PFSK-1 (cell line): ENCODE measurements around the gene EIF2AK3.

Experiments
- POLR2AphosphoS5 ChIP-seq: IDR thresholded peaks from 2 replicates; pipeline ENCODE4 v1.6.1; 2012; ENCODE audit warnings: low read depth, mild to moderate bottlenecking, control low read depth, low read length, moderate library complexity
- SIN3A ChIP-seq: IDR thresholded peaks from 2 replicates; pipeline ENCODE4 v1.6.1; 2012; ENCODE audit warnings: mild to moderate bottlenecking, low read length, moderate library complexity, borderline replicate concordance; ENCODE audit not compliant: insufficient read depth
- TAF1 ChIP-seq: IDR thresholded peaks from 2 replicates; pipeline ENCODE4 v1.6.1; 2012; ENCODE audit warnings: low read length, control low read depth, borderline replicate concordance; ENCODE audit not compliant: insufficient read depth
- TF ChIP-seq, protein P1 (sequence below), 2 experiments: IDR thresholded peaks; 2 replicates each; pipeline versions ENCODE4 v1.6.1 to v1.8.0; 2011 to 2012; ENCODE audit warnings: low read depth in 2 of 2, low read length in 2 of 2, control low read depth in 1 of 2, inconsistent platforms in 1 of 2, mild to moderate bottlenecking in 1 of 2, moderate library complexity in 1 of 2; ENCODE audit not compliant: insufficient read depth in 1 of 2

DNA sequence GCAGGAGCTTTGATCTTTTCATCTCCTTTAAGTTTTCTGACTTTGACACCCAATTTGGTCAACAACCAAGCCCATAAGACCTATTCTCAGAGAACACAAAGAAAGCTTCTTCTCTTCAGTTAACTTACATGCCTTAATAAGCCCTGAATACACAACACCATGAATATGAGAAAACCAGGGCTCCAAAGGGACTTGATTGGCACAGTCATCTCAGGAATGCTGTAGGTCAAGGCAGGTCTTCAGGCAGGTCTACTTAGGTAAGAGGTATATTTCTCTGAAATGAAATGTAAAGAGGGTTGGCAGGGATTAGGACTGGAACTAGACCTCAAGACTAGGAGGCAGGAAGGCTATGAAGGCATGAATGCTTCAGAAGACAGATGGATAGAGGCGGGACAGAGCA is 24.4 kb upstream of the EIF2AK3 start:
- TF ChIP-seq POLR2AphosphoS5: no peak
- no peak for TF ChIP-seq SIN3A
- TF ChIP-seq TAF1: no peak
- TF ChIP-seq, protein P1, sequence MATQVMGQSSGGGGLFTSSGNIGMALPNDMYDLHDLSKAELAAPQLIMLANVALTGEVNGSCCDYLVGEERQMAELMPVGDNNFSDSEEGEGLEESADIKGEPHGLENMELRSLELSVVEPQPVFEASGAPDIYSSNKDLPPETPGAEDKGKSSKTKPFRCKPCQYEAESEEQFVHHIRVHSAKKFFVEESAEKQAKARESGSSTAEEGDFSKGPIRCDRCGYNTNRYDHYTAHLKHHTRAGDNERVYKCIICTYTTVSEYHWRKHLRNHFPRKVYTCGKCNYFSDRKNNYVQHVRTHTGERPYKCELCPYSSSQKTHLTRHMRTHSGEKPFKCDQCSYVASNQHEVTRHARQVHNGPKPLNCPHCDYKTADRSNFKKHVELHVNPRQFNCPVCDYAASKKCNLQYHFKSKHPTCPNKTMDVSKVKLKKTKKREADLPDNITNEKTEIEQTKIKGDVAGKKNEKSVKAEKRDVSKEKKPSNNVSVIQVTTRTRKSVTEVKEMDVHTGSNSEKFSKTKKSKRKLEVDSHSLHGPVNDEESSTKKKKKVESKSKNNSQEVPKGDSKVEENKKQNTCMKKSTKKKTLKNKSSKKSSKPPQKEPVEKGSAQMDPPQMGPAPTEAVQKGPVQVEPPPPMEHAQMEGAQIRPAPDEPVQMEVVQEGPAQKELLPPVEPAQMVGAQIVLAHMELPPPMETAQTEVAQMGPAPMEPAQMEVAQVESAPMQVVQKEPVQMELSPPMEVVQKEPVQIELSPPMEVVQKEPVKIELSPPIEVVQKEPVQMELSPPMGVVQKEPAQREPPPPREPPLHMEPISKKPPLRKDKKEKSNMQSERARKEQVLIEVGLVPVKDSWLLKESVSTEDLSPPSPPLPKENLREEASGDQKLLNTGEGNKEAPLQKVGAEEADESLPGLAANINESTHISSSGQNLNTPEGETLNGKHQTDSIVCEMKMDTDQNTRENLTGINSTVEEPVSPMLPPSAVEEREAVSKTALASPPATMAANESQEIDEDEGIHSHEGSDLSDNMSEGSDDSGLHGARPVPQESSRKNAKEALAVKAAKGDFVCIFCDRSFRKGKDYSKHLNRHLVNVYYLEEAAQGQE (IDR thresholded peaks at IDR 0.05; ENCODE audit: insufficient read depth in 1 of 2, low read depth in 2 of 2, low read length in 2 of 2): no peak
